ENCODE data around the gene STK32C. TPM values are rescaled to one million over a fixed set of nuclear protein-coding genes. Genes with fewer than 3 reads are reported as not detected.

The STK32C gene
- total RNA-seq, 1 donor from 2014 or later = 2.5 TPM

- H3K27ac Mint-ChIP-seq = no peak overlapping the region
- peak overlapping the region; percentile 91 for H3K4me3 Mint-ChIP-seq
These were observed 642 bp downstream of the STK32C start for GRCh38 chr10:132306864-132307751.

DNA sequence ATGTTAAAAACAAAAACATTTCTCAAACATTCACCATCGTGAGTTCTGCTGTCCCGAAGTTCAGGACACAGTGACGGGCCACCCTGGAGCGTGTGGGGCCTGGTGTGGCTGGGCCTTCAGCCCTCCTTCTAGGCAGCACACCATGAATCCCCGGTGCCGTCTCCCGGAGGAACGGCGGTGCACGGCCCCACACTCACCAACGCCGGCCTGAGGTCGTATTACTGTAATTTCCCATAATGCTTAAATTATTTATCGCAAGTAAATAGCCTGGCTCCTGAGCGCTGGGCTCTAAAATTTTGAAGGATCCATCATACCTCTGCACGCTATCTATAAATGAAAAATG lies 1.4 kb downstream of the STK32C start:
- Mint-ChIP-seq H3K36me3 (peaks cover 4% of the 10 kb centered on the region), H3K27ac (no peak overlapping the region), H3K4me1 (peaks cover 25% of the 10 kb centered on the region), H3K9me3 (peaks cover 10% of the 10 kb centered on the region), H3K27me3 (ENCODE audit: insufficient read depth, low read depth) (peaks cover 24% of the 10 kb centered on the region), H3K4me3 (peak overlapping the region; percentile 91)
- Histone ChIP-seq H3K9ac (no peak overlapping the region), H3K9me3 (ENCODE audit: low read depth) (no peaks in the 10 kb centered on the region), H3K4me1 (peaks cover 13% of the 10 kb centered on the region), H3K79me2 (ENCODE audit: low read depth) (no peaks in the 10 kb centered on the region), H3K27ac (no peak overlapping the region), H3K4me3 (peak overlapping the region; percentile 75), H3K36me3 (no peaks in the 10 kb centered on the region), H3K4me2 (peak overlapping the region; percentile 94), H2AFZ (replicated peaks) (no peak overlapping the region), H3F3A (ENCODE audit: low read depth) (no peaks in the 10 kb centered on the region), H3K27me3 (peaks cover 75% of the 10 kb centered on the region), H4K20me1 (ENCODE audit: low read depth) (peaks cover 12% of the 10 kb centered on the region)
- DNase-seq (ENCODE audit: low spot score) = no peak
- no peak for TF ChIP-seq EZH2phosphoT487 (IDR thresholded peaks at IDR 0.05)
- TF ChIP-seq, protein P1, sequence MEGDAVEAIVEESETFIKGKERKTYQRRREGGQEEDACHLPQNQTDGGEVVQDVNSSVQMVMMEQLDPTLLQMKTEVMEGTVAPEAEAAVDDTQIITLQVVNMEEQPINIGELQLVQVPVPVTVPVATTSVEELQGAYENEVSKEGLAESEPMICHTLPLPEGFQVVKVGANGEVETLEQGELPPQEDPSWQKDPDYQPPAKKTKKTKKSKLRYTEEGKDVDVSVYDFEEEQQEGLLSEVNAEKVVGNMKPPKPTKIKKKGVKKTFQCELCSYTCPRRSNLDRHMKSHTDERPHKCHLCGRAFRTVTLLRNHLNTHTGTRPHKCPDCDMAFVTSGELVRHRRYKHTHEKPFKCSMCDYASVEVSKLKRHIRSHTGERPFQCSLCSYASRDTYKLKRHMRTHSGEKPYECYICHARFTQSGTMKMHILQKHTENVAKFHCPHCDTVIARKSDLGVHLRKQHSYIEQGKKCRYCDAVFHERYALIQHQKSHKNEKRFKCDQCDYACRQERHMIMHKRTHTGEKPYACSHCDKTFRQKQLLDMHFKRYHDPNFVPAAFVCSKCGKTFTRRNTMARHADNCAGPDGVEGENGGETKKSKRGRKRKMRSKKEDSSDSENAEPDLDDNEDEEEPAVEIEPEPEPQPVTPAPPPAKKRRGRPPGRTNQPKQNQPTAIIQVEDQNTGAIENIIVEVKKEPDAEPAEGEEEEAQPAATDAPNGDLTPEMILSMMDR (IDR thresholded peaks at IDR 0.05) = no peak

More at GRCh38 chr10:132306864-132307751, 642 bp downstream of the STK32C start:
- H3K36me3 Mint-ChIP-seq = peaks cover 4% of the 10 kb centered on the region
- TF ChIP-seq, protein P1 (IDR thresholded peaks at IDR 0.05) = no peak
- TF ChIP-seq EZH2 (IDR thresholded peaks at IDR 0.05) (peak; percentile 80), EZH2phosphoT487 (IDR thresholded peaks at IDR 0.05) (no peak)
- Histone ChIP-seq H3K27me3 (peaks cover 83% of the 10 kb centered on the region), H3K4me2 (peak overlapping the region; percentile 94), H3K36me3 (no peaks in the 10 kb centered on the region), H3K9ac (no peak overlapping the region), H3K27ac (no peak overlapping the region), H3K79me2 (ENCODE audit: low read depth) (no peaks in the 10 kb centered on the region), H4K20me1 (ENCODE audit: low read depth) (peaks cover 12% of the 10 kb centered on the region), H3K9me3 (ENCODE audit: low read depth) (no peaks in the 10 kb centered on the region), H3K4me3 (peak overlapping the region; percentile 75), H3F3A (ENCODE audit: low read depth) (no peaks in the 10 kb centered on the region), H3K4me1 (peaks cover 13% of the 10 kb centered on the region), H2AFZ (replicated peaks) (no peak overlapping the region)
- H3K9me3 Mint-ChIP-seq = peaks cover 10% of the 10 kb centered on the region
- H3K4me1 Mint-ChIP-seq = peaks cover 28% of the 10 kb centered on the region
- peak; percentile 76 for DNase-seq (ENCODE audit: low spot score)
- H3K27me3 Mint-ChIP-seq (ENCODE audit: insufficient read depth, low read depth) = peaks cover 24% of the 10 kb centered on the region

GRCh38 chr10:132305654-132306342 lies 2.0 kb downstream of the STK32C start:
- Histone ChIP-seq H4K20me1 (ENCODE audit: low read depth) (peaks cover 12% of the 10 kb centered on the region), H3F3A (ENCODE audit: low read depth) (no peaks in the 10 kb centered on the region), H3K79me2 (ENCODE audit: low read depth) (no peaks in the 10 kb centered on the region), H3K27ac (no peak overlapping the region), H3K4me2 (no peak overlapping the region), H3K9me3 (ENCODE audit: low read depth) (no peaks in the 10 kb centered on the region), H3K9ac (no peak overlapping the region), H3K36me3 (no peaks in the 10 kb centered on the region), H3K4me3 (no peak overlapping the region), H2AFZ (replicated peaks) (no peak overlapping the region), H3K4me1 (peaks cover 13% of the 10 kb centered on the region), H3K27me3 (peaks cover 70% of the 10 kb centered on the region)
- Mint-ChIP-seq H3K27ac (no peak overlapping the region), H3K36me3 (peaks cover 4% of the 10 kb centered on the region), H3K27me3 (ENCODE audit: insufficient read depth, low read depth) (peaks cover 24% of the 10 kb centered on the region), H3K4me1 (peaks cover 21% of the 10 kb centered on the region), H3K9me3 (peaks cover 10% of the 10 kb centered on the region), H3K4me3 (peak overlapping the region; percentile 91)
- no peak for DNase-seq (ENCODE audit: low spot score)
- TF ChIP-seq EZH2 (IDR thresholded peaks at IDR 0.05) (no peak), EZH2phosphoT487 (IDR thresholded peaks at IDR 0.05) (no peak)
- TF ChIP-seq, protein P1 (IDR thresholded peaks at IDR 0.05) = no peak

All from neural progenitor cell (in vitro differentiated cells).